A549 (cell line): ENCODE measurements around the gene FBXO10. TPM values are rescaled to one million over a fixed set of nuclear protein-coding genes. Genes with fewer than 3 reads are reported as not detected.

ENCODE experiments used
- ATAC-seq, 2 experiments: fragments of 200-7000 bp in 1 of 2; fragments of >200 bp in 1 of 2; cut with Nextera tagmentation in 1 of 2; cut with Tn5 transposase in 1 of 2; 3 replicates each; pipeline versions ENCODE4 v1.8.0 to v1.9.1; 2018 to 2020; ENCODE audit warnings: mild to moderate bottlenecking in 1 of 2, moderate library complexity in 1 of 2
- CTCF ChIA-PET: fragments of 300-600 bp; sonication (Branson Sonifier 250); formaldehyde crosslinking; extraction: SDS; loops from one replicate; lab custom pipeline; 2021; ENCODE audit warnings: antibody characterized with exemption, inconsistent platforms; lab: Yijun Ruan, JAX
- POLR2A ChIA-PET: fragments of 350-600 bp; formaldehyde crosslinking; extraction: SDS; loops from one replicate; lab custom pipeline; 2021; ENCODE audit warnings: antibody characterized with exemption, inconsistent platforms; lab: Yijun Ruan, JAX
- DNase-seq, 2 experiments: peaks; one replicate each; pipeline versions ENCODE4 v3.0.0 to v3.0.0-alpha.2; 2011 to 2016; ENCODE audit warnings: low read depth in 1 of 2, low spot score in 1 of 2
- FAIRE-seq: peaks from 2 replicates; lab custom pipeline; 2011; peaks lifted over from hg19 to GRCh38; lab: Jason Lieb, UNC
- H3K27ac ChIP-seq, 2 experiments: fragments of >200 bp; sonication (Bioruptor Twin); formaldehyde crosslinking; 3 replicates each; pipeline ENCODE4 v1.5.1; 2016 to 2017
- H3K4me1 ChIP-seq: fragments of >200 bp; sonication (Bioruptor Twin); formaldehyde crosslinking; 3 replicates; pipeline ENCODE4 v1.6.1; 2016
- H3K4me2 ChIP-seq: fragments of >200 bp; sonication (Bioruptor Twin); formaldehyde crosslinking; 3 replicates; pipeline ENCODE4 v1.6.1; 2016
- H3K4me3 ChIP-seq: fragments of >200 bp; sonication (Bioruptor Twin); formaldehyde crosslinking; 3 replicates; pipeline ENCODE4 v1.5.1; 2016
- H3K9me3 ChIP-seq: fragments of >200 bp; sonication (Bioruptor Twin); formaldehyde crosslinking; 3 replicates; pipeline ENCODE4 v1.6.1; 2016
- ATOH8 ChIP-seq: fragments of 250-450 bp; sonication (Bioruptor Pico); IDR thresholded peaks from 2 replicates; pipeline ENCODE4 v1.5.0; 2020; ENCODE audit warnings: low read depth, mild to moderate bottlenecking, moderate library complexity
- CBX2 ChIP-seq: fragments of 200-600 bp; sonication (generic); IDR thresholded peaks from 2 replicates; pipeline ENCODE4 v1.6.1; 2016; ENCODE audit warnings: low read depth, mild to moderate bottlenecking, borderline replicate concordance
- CEBPB ChIP-seq, 2 experiments: fragments of >200 bp in 1 of 2; sonication (Bioruptor Twin) in 1 of 2; formaldehyde crosslinking in 1 of 2; IDR thresholded peaks; 2 replicates each; pipeline ENCODE4 v1.6.1; 2012 to 2016
- CHD2 ChIP-seq: fragments of 150-350 bp; IDR thresholded peaks from 2 replicates; pipeline ENCODE4 v1.6.1; 2014; ENCODE audit warnings: low read length; ENCODE audit not compliant: partially characterized antibody
- EHMT2 ChIP-seq: fragments of 200-600 bp; sonication (generic); IDR thresholded peaks from 2 replicates; pipeline ENCODE4 v1.6.1; 2016; ENCODE audit warnings: antibody characterized with exemption, low read depth, mild to moderate bottlenecking, moderate library complexity
- FOSL2 ChIP-seq, 2 experiments: fragments of 450-650 bp in 1 of 2; fragments of >200 bp in 1 of 2; sonication (Bioruptor Twin) in 1 of 2; formaldehyde crosslinking; IDR thresholded peaks; 2 replicates each; pipeline versions ENCODE4 v1.5.0 to v1.6.1; 2016 to 2020; ENCODE audit warnings: mild to moderate bottlenecking in 1 of 2, moderate library complexity in 1 of 2
- FOXS1 ChIP-seq: fragments of 250-450 bp; sonication (Bioruptor Pico); IDR thresholded peaks from 2 replicates; pipeline ENCODE4 v1.5.0; 2020; ENCODE audit warnings: mild to moderate bottlenecking, moderate library complexity
- HEYL ChIP-seq: fragments of 250-450 bp; sonication (Bioruptor Pico); IDR thresholded peaks from 2 replicates; pipeline ENCODE4 v1.8.0; 2021; ENCODE audit warnings: mild to moderate bottlenecking, moderate library complexity
- HMGXB4 ChIP-seq: fragments of 250-450 bp; sonication (Bioruptor Pico); IDR thresholded peaks from 2 replicates; pipeline ENCODE4 v1.5.0; 2021; ENCODE audit warnings: mild to moderate bottlenecking, moderate library complexity, borderline replicate concordance
- HOXA7 ChIP-seq: fragments of 250-450 bp; sonication (Bioruptor Pico); IDR thresholded peaks from 2 replicates; pipeline ENCODE4 v1.5.0; 2020; ENCODE audit warnings: mild to moderate bottlenecking, moderate library complexity
- HOXB13 ChIP-seq: fragments of 250-450 bp; sonication (Bioruptor Pico); IDR thresholded peaks from 2 replicates; pipeline ENCODE4 v1.5.0; 2020; ENCODE audit warnings: low read depth, mild to moderate bottlenecking, moderate library complexity
- HOXB5 ChIP-seq: fragments of 250-450 bp; sonication (Bioruptor Pico); IDR thresholded peaks from 2 replicates; pipeline ENCODE4 v1.5.0; 2020; ENCODE audit warnings: mild to moderate bottlenecking, moderate library complexity
- KDM5A ChIP-seq: fragments of 200-600 bp; sonication (generic); IDR thresholded peaks from 2 replicates; pipeline ENCODE4 v1.6.1; 2016; ENCODE audit warnings: antibody characterized with exemption, mild to moderate bottlenecking
- MAFK ChIP-seq: fragments of 450-650 bp; IDR thresholded peaks from 2 replicates; pipeline ENCODE4 v1.6.1; 2014; ENCODE audit not compliant: partially characterized antibody
- MAZ ChIP-seq: fragments of 150-350 bp; IDR thresholded peaks from 2 replicates; pipeline ENCODE4 v1.6.1; 2014; ENCODE audit warnings: antibody characterized with exemption, low read depth, low read length, borderline replicate concordance
- MYC ChIP-seq: IDR thresholded peaks from 2 replicates; pipeline ENCODE4 v1.6.1; 2012; ENCODE audit warnings: mild to moderate bottlenecking, inconsistent platforms, low read length, improper control_type of control experiment, borderline replicate concordance
- NPAS2 ChIP-seq: fragments of 250-450 bp; sonication (Bioruptor Pico); IDR thresholded peaks from 2 replicates; pipeline ENCODE4 v1.8.0; 2022; ENCODE audit warnings: mild to moderate bottlenecking, moderate library complexity, borderline replicate concordance
- NR3C1 ChIP-seq: fragments of >200 bp; sonication (Bioruptor Twin); formaldehyde crosslinking; IDR thresholded peaks from 3 replicates; pipeline ENCODE4 v1.6.1; 2017
- PHF8 ChIP-seq: fragments of 200-600 bp; sonication (generic); IDR thresholded peaks from 2 replicates; pipeline ENCODE4 v1.6.1; 2016; ENCODE audit warnings: low read depth, mild to moderate bottlenecking, antibody characterized with exemption, moderate library complexity, borderline replicate concordance
- POLR2A ChIP-seq: IDR thresholded peaks from 2 replicates; pipeline ENCODE4 v1.6.1; 2012; ENCODE audit warnings: mild to moderate bottlenecking, low read length
- RCOR1 ChIP-seq: fragments of 150-350 bp; IDR thresholded peaks from 2 replicates; pipeline ENCODE4 v1.6.1; 2014; ENCODE audit warnings: antibody characterized with exemption, low read length, low read depth
- RNF2 ChIP-seq: fragments of 200-600 bp; sonication (generic); IDR thresholded peaks from 2 replicates; pipeline ENCODE4 v1.6.1; 2016; ENCODE audit warnings: low read depth, mild to moderate bottlenecking, antibody characterized with exemption, moderate library complexity, borderline replicate concordance
- TP53 ChIP-seq: fragments of 250-450 bp; sonication (Bioruptor Pico); IDR thresholded peaks from 2 replicates; pipeline ENCODE4 v1.5.0; 2021; ENCODE audit warnings: mild to moderate bottlenecking, moderate library complexity
- ZC3H11A ChIP-seq: fragments of 450-650 bp; IDR thresholded peaks from 2 replicates; pipeline ENCODE4 v1.6.1; 2014; ENCODE audit warnings: antibody characterized with exemption, mild to moderate bottlenecking
- ZFP36 ChIP-seq: fragments of 450-650 bp; IDR thresholded peaks from 2 replicates; pipeline ENCODE4 v1.6.1; 2014; ENCODE audit warnings: borderline replicate concordance; ENCODE audit not compliant: partially characterized antibody
- ZNF302 ChIP-seq: fragments of 250-450 bp; sonication (Bioruptor Pico); IDR thresholded peaks from 2 replicates; pipeline ENCODE4 v1.9.0; 2021; ENCODE audit warnings: inconsistent platforms, mild to moderate bottlenecking, moderate library complexity
- ZSCAN20 ChIP-seq: fragments of 250-450 bp; sonication (Bioruptor Pico); IDR thresholded peaks from 2 replicates; pipeline ENCODE4 v1.8.0; 2022; ENCODE audit warnings: mild to moderate bottlenecking, moderate library complexity
- WGBS: methylation state at CpG from one replicate; pipeline ENCODE4 v1.1.6; 2017; ENCODE audit errors: missing lambda C conversion rate; 5-methylcytosine and 5-hydroxymethylcytosine counted together
- polyA plus RNA-seq, 4 experiments: library from polyadenylated mRNA; depleted of rRNA in 3 of 4; stranded (reverse); fragments of >200 nt; fragmentation: RNase III in 1 of 4; extraction: RNeasy Plus Mini Kit Qiagen cat#74134 plus additional on column Dnase treatment in 1 of 4; gene quantifications; 2 replicates in 3 of 4; 3 replicates in 1 of 4; pipeline ENCODE4 v1.2.3, GENCODE V29; 2011 to 2017
- TF ChIP-seq, protein P1 (sequence below): IDR thresholded peaks from 2 replicates; pipeline ENCODE4 v1.6.1; 2012
- TF ChIP-seq, protein P2 (sequence below): fragments of 150-350 bp; IDR thresholded peaks from 2 replicates; pipeline ENCODE4 v1.6.1; 2014; ENCODE audit warnings: low read depth, mild to moderate bottlenecking, low read length

Gene FBXO10
- polyA plus RNA-seq, 2 of the 4 experiments (the other 2 are of a cell fraction), result 5.0 to 5.3 TPM

- TF ChIP-seq CBX2 (no peak), RCOR1 (no peak), POLR2A (no peak), MAFK (no peak), ZNF302 (no peak), NR3C1 (no peak)
- H3K4me2 ChIP-seq, result no peak overlapping the region
- FAIRE-seq, result no peak
- WGBS, result 77% methylated on average over 2 of the region's 2 CpGs
- no peak overlapping the region for H3K4me3 ChIP-seq
- H3K4me1 ChIP-seq, result no peaks in the 10 kb centered on the region
- no peak for ATAC-seq
- CTCF ChIA-PET, result no interaction called here
- no peak for DNase-seq
- no peak overlapping the region for H3K27ac ChIP-seq
- no peaks in the 10 kb centered on the region for H3K9me3 ChIP-seq
- POLR2A ChIA-PET, result no interaction called here
Measured at GRCh38 chr9:37522971-37523370, 53.2 kb downstream of the FBXO10 start.

DNA sequence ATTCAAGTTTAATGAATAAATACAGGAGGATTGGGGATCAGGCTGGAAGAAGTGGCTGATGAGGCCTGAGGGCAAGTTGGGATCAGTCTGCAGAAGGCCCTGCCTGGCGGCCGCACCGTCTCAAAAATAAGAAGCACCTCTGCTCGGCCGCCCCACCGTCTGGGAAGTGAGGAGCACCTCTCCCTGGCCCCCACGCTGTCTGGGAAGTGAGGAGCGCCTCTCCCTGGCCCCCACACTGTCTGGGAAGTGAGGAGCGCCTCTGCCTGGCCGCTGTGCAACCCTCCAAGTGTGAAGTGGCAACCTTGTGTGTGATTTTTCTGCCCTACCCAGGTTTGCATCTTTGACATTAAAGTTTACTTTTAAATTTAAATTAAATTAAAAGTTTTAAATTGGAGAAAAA, 55.1 kb downstream of the FBXO10 start:
- H3K4me1 ChIP-seq, result no peaks in the 10 kb centered on the region
- H3K9me3 ChIP-seq, result no peaks in the 10 kb centered on the region
- no peak overlapping the region for H3K4me2 ChIP-seq
- TF ChIP-seq RCOR1 (no peak), ZC3H11A (no peak), MAZ (no peak), PHF8 (no peak), EHMT2 (no peak), HOXA7 (CRISPR knock-in tag) (no peak), NPAS2 (CRISPR knock-in tag) (no peak), KDM5A (no peak), CHD2 (no peak), CEBPB (IDR thresholded peaks at IDR 0.05) (no peak), RNF2 (no peak)
- TF ChIP-seq, protein P1, sequence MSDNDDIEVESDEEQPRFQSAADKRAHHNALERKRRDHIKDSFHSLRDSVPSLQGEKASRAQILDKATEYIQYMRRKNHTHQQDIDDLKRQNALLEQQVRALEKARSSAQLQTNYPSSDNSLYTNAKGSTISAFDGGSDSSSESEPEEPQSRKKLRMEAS, result no peak
- TF ChIP-seq, protein P2, sequence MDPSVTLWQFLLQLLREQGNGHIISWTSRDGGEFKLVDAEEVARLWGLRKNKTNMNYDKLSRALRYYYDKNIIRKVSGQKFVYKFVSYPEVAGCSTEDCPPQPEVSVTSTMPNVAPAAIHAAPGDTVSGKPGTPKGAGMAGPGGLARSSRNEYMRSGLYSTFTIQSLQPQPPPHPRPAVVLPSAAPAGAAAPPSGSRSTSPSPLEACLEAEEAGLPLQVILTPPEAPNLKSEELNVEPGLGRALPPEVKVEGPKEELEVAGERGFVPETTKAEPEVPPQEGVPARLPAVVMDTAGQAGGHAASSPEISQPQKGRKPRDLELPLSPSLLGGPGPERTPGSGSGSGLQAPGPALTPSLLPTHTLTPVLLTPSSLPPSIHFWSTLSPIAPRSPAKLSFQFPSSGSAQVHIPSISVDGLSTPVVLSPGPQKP, result no peak
- 85% methylated on average over 10 of the region's 10 CpGs for WGBS
- ChIA-PET POLR2A (no interaction called here), CTCF (no interaction called here)
- FAIRE-seq, result no peak
- no peak for DNase-seq
- no peak overlapping the region for H3K27ac ChIP-seq
- ATAC-seq, result no peak
- H3K4me3 ChIP-seq, result no peak overlapping the region

GRCh38 chr9:37520641-37521040, 55.5 kb downstream of the FBXO10 start:
- no peak for TF ChIP-seq HEYL (CRISPR knock-in tag)
- TF ChIP-seq PHF8, result no peak
- TF ChIP-seq RNF2, result no peak
- TF ChIP-seq MYC, result no peak
- TF ChIP-seq HOXB5 (CRISPR knock-in tag), result no peak
- no peak for TF ChIP-seq TP53
- no peak for TF ChIP-seq HOXB13 (CRISPR knock-in tag)
- TF ChIP-seq MAFK, result no peak
- TF ChIP-seq FOXS1 (CRISPR knock-in tag), result no peak
- no peak for TF ChIP-seq POLR2A
- TF ChIP-seq ZFP36, result no peak
- no peak for TF ChIP-seq ATOH8 (CRISPR knock-in tag)
- TF ChIP-seq HMGXB4 (CRISPR knock-in tag), result no peak
- TF ChIP-seq ZNF302, result no peak
- no peak for TF ChIP-seq ZSCAN20
- no peak for TF ChIP-seq FOSL2 (IDR thresholded peaks at IDR 0.05)
- TF ChIP-seq FOSL2 (CRISPR knock-in tag; IDR thresholded peaks at IDR 0.05), result no peak
- no peak overlapping the region for H3K4me3 ChIP-seq
- WGBS, result 89% methylated on average over 3 of the region's 3 CpGs
- no peak for ATAC-seq
- H3K4me2 ChIP-seq, result no peak overlapping the region
- no peaks in the 10 kb centered on the region for H3K9me3 ChIP-seq
- no peak for FAIRE-seq
- H3K27ac ChIP-seq, result no peak overlapping the region
- CTCF ChIA-PET, result interaction anchor here (0.6 kb wide), 1 partner anchor 11 kb away, joined by 3 read pairs; no protein-coding TSS in a partner anchor
- DNase-seq, result no peak
- POLR2A ChIA-PET, result no interaction called here
- H3K4me1 ChIP-seq, result no peaks in the 10 kb centered on the region
